HEK293 (cell line): ENCODE results near the gene SPP2.

Source experiments
- CTCF ChIA-PET: fragments of 350-600 bp; formaldehyde crosslinking; extraction: SDS; loops from one replicate; lab custom pipeline; 2021; ENCODE audit warnings: antibody characterized with exemption; lab: Yijun Ruan, JAX
- POLR2A ChIA-PET: fragments of 300-600 bp; formaldehyde crosslinking; extraction: SDS; loops from one replicate; lab custom pipeline; 2020; ENCODE audit warnings: antibody characterized with exemption, inconsistent platforms; lab: Yijun Ruan, JAX
- H3K27ac ChIP-seq: fragments of 200-500 bp; sonication (Bioruptor generic); 2 replicates; pipeline ENCODE4 v1.5.1; 2014; ENCODE audit warnings: low read depth, low read length, control low read depth, inconsistent platforms; ENCODE audit errors: extremely low read depth
- H3K36me3 ChIP-seq, 2 experiments: fragments of 200-500 bp in 1 of 2; sonication (Bioruptor generic) in 1 of 2; 1 replicate in 1 of 2; 2 replicates in 1 of 2; pipeline ENCODE4 v1.5.1; 2014 to 2017; ENCODE audit warnings: inconsistent platforms in 2 of 2, low read length in 2 of 2; ENCODE audit not compliant: control insufficient read depth in 2 of 2, insufficient read depth in 1 of 2
- H3K4me1 ChIP-seq: fragments of 200-500 bp; sonication (Bioruptor generic); 2 replicates; pipeline ENCODE4 v1.5.1; 2014; ENCODE audit warnings: mild to moderate bottlenecking, low read length, inconsistent platforms; ENCODE audit not compliant: control insufficient read depth, insufficient read depth
- H3K4me3 ChIP-seq: 2 replicates; pipeline ENCODE4 v1.5.1; 2011; ENCODE audit warnings: low read depth, mild to moderate bottlenecking, control low read depth, low read length, moderate library complexity
- H3K9me3 ChIP-seq: fragments of 200-500 bp; sonication (Bioruptor generic); 2 replicates; pipeline ENCODE4 v1.5.1; 2014; ENCODE audit warnings: low read depth, low read length, inconsistent platforms; ENCODE audit not compliant: control insufficient read depth, insufficient read depth
- ATF2 ChIP-seq: fragments of 450-650 bp; formaldehyde crosslinking; IDR thresholded peaks from 2 replicates; pipeline ENCODE4 v1.5.1; 2016; ENCODE audit warnings: missing biosample characterization, missing genetic modification characterization, low read depth
- REPIN1 ChIP-seq: fragments of 450-650 bp; formaldehyde crosslinking; IDR thresholded peaks from 2 replicates; pipeline ENCODE4 v1.5.1; 2017; ENCODE audit warnings: missing biosample characterization, missing genetic modification characterization, low read depth
- REST ChIP-seq: fragments of 450-650 bp; formaldehyde crosslinking; IDR thresholded peaks from 2 replicates; pipeline ENCODE4 v1.5.1; 2016; ENCODE audit warnings: missing biosample characterization, missing genetic modification characterization
- ZBTB1 ChIP-seq: fragments of 450-650 bp; formaldehyde crosslinking; IDR thresholded peaks from 2 replicates; pipeline ENCODE4 v1.5.1; 2016; ENCODE audit warnings: missing biosample characterization, missing genetic modification characterization
- ZBTB48 ChIP-seq: fragments of 450-650 bp; formaldehyde crosslinking; IDR thresholded peaks from 2 replicates; pipeline ENCODE4 v1.5.1; 2016; ENCODE audit warnings: missing biosample characterization, missing genetic modification characterization
- ZEB2 ChIP-seq: fragments of 450-650 bp; formaldehyde crosslinking; IDR thresholded peaks from 2 replicates; pipeline ENCODE4 v1.5.1; 2016; ENCODE audit warnings: missing biosample characterization, missing genetic modification characterization
- ZNF155 ChIP-seq: fragments of 450-650 bp; formaldehyde crosslinking; IDR thresholded peaks from 2 replicates; pipeline ENCODE4 v1.5.1; 2016; ENCODE audit warnings: missing biosample characterization, missing genetic modification characterization
- ZNF174 ChIP-seq: fragments of 450-650 bp; formaldehyde crosslinking; IDR thresholded peaks from 2 replicates; pipeline ENCODE4 v1.5.0; 2017; ENCODE audit warnings: missing biosample characterization, mild to moderate bottlenecking, missing genetic modification characterization
- ZNF266 ChIP-seq: fragments of 450-650 bp; formaldehyde crosslinking; IDR thresholded peaks from 2 replicates; pipeline ENCODE4 v1.5.1; 2016; ENCODE audit warnings: missing biosample characterization, missing genetic modification characterization, low read depth
- ZNF302 ChIP-seq: fragments of 450-650 bp; formaldehyde crosslinking; IDR thresholded peaks from 2 replicates; pipeline ENCODE4 v1.5.1; 2016; ENCODE audit warnings: missing biosample characterization, missing genetic modification characterization, low read depth
- ZNF350 ChIP-seq: fragments of 450-650 bp; formaldehyde crosslinking; IDR thresholded peaks from 2 replicates; pipeline ENCODE4 v1.5.0; 2017; ENCODE audit warnings: missing biosample characterization, mild to moderate bottlenecking, missing genetic modification characterization
- ZNF366 ChIP-seq: fragments of 450-650 bp; formaldehyde crosslinking; conservative IDR thresholded peaks from 2 replicates; pipeline ENCODE4 v1.5.1; 2016; ENCODE audit warnings: missing biosample characterization, missing genetic modification characterization
- ZNF501 ChIP-seq: fragments of 450-650 bp; formaldehyde crosslinking; IDR thresholded peaks from 2 replicates; pipeline ENCODE4 v1.5.1; 2016; ENCODE audit warnings: missing biosample characterization, missing genetic modification characterization
- ZNF645 ChIP-seq: fragments of 450-650 bp; formaldehyde crosslinking; IDR thresholded peaks from 2 replicates; pipeline ENCODE4; 2016; ENCODE audit warnings: missing biosample characterization, missing genetic modification characterization
- ZNF670 ChIP-seq: fragments of 450-650 bp; formaldehyde crosslinking; IDR thresholded peaks from 2 replicates; pipeline ENCODE4 v1.5.1; 2016; ENCODE audit warnings: missing biosample characterization, missing genetic modification characterization, low read depth
- ZNF837 ChIP-seq: fragments of 450-650 bp; formaldehyde crosslinking; IDR thresholded peaks from 2 replicates; pipeline ENCODE4 v1.5.1; 2016; ENCODE audit warnings: missing biosample characterization, missing genetic modification characterization

Gene SPP2

GRCh38 chr2:234005126-234005525 is 45.4 kb upstream of the SPP2 start:
- ChIA-PET CTCF (no interaction called here), POLR2A (no interaction called here)
- H3K9me3 ChIP-seq, result no peaks in the 10 kb centered on the region

GRCh38 chr2:234006501-234006900 is 44.0 kb upstream of the SPP2 start:
- TF ChIP-seq ZNF645 (tag by site-specific recombination), result no peak
- no peak for TF ChIP-seq REST (tag by site-specific recombination)
- no peak for TF ChIP-seq ZBTB1 (tag by site-specific recombination)
- no peak for TF ChIP-seq ZNF350 (tag by site-specific recombination)
- TF ChIP-seq REPIN1 (tag by site-specific recombination), result no peak
- TF ChIP-seq ZNF155 (tag by site-specific recombination), result no peak
- TF ChIP-seq ZNF501, result no peak
- no peak for TF ChIP-seq ZBTB48 (tag by site-specific recombination)
- TF ChIP-seq ZNF366 (tag by site-specific recombination), result no peak
- Histone ChIP-seq H3K27ac (no peak overlapping the region), H3K9me3 (no peaks in the 10 kb centered on the region), H3K4me3 (no peak overlapping the region), H3K4me1 (peaks cover 10% of the 10 kb centered on the region), H3K36me3 (no peaks in the 10 kb centered on the region)
- ChIA-PET POLR2A (no interaction called here), CTCF (no interaction called here)

More at GRCh38 chr2:234005126-234005525, 45.4 kb upstream of the SPP2 start:
- H3K36me3 ChIP-seq, result no peaks in the 10 kb centered on the region
- H3K4me3 ChIP-seq, result no peak overlapping the region
- no peak overlapping the region for H3K27ac ChIP-seq
- TF ChIP-seq ZNF670 (tag by site-specific recombination) (no peak), ATF2 (tag by site-specific recombination) (0 out of 2 replicates have a peak, but pooled peaks have one; percentile 5)
- H3K4me1 ChIP-seq, result peaks cover 10% of the 10 kb centered on the region

GRCh38 chr2:234014427-234014826 is 36.1 kb upstream of the SPP2 start:
- Histone ChIP-seq H3K9me3 (no peaks in the 10 kb centered on the region), H3K36me3 (no peaks in the 10 kb centered on the region), H3K27ac (no peak overlapping the region), H3K4me1 (no peaks in the 10 kb centered on the region), H3K4me3 (no peak overlapping the region)
- TF ChIP-seq ZNF266 (tag by site-specific recombination), result no peak
- no peak for TF ChIP-seq ZNF174 (tag by site-specific recombination)
- no peak for TF ChIP-seq ZNF350 (tag by site-specific recombination)
- TF ChIP-seq ZNF302, result no peak
- no peak for TF ChIP-seq ZNF837 (tag by site-specific recombination)
- no peak for TF ChIP-seq ZEB2 (tag by site-specific recombination)
- ChIA-PET CTCF (no interaction called here), POLR2A (no interaction called here)
